ENCODE results near the gene C17orf67. TPM values are rescaled to one million over a fixed set of nuclear protein-coding genes. Genes with fewer than 3 reads are reported as not detected.
A peak's percentile ranks its signal among the peaks of the same experiment; 100 is the strongest.

Gene C17orf67
- total RNA-seq, 1 donor from 2014 or later, result 1.7 TPM

- no peak overlapping the region for H3K4me3 Mint-ChIP-seq (ENCODE audit: unreplicated experiment)
- no peaks in the 10 kb centered on the region for H3K4me1 Mint-ChIP-seq (ENCODE audit: unreplicated experiment)
- TF ChIP-seq CTCF (IDR thresholded peaks at IDR 0.05; ENCODE audit: unreplicated experiment), result no peak
- H3K9me3 Mint-ChIP-seq (ENCODE audit: unreplicated experiment), result no peaks in the 10 kb centered on the region
- peaks cover 6% of the 10 kb centered on the region for H3K36me3 Mint-ChIP-seq (ENCODE audit: low read depth, unreplicated experiment)
- no peak overlapping the region for H3K27ac Mint-ChIP-seq (ENCODE audit: unreplicated experiment)
- no peak for DNase-seq (ENCODE audit: low spot score)
- H3K27me3 Mint-ChIP-seq (ENCODE audit: unreplicated experiment), result peaks cover 2% of the 10 kb centered on the region
Observed at GRCh38 chr17:56876766-56877179, 43.1 kb upstream of the C17orf67 start.

DNA sequence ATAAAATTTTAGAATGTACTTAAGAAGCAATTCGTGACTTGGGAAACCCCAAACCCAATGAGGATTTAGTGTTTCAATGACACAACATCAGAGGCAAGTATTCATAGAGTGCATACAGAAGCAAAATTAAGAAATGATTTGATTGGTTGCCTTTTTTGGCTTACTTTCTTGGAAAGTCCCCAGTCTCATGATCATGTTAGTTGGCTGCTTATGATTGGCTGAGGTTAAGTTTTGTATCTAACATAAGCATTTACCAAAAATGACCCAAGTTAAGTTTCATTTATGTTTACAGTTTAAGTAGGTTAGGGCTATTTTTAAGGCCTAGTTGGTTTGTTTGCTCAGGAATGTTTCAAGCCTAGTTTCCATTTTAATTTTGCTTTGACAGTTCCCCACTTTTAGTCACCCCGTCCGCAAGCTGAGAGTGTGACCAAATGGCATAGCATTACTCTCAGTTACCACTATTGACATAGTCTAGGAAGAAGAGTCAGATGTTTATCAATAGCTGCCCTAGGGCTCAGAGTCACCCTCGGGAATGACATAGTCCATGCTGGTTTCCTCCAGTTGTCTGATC, 36.4 kb upstream of the C17orf67 start:
- Mint-ChIP-seq H3K9me3 (ENCODE audit: unreplicated experiment) (no peaks in the 10 kb centered on the region), H3K4me3 (ENCODE audit: unreplicated experiment) (no peak overlapping the region), H3K4me1 (ENCODE audit: unreplicated experiment) (peaks cover 8% of the 10 kb centered on the region), H3K36me3 (ENCODE audit: low read depth, unreplicated experiment) (no peaks in the 10 kb centered on the region), H3K27me3 (ENCODE audit: unreplicated experiment) (peaks cover 3% of the 10 kb centered on the region), H3K27ac (ENCODE audit: unreplicated experiment) (no peak overlapping the region)
- no peak for TF ChIP-seq CTCF (IDR thresholded peaks at IDR 0.05; ENCODE audit: unreplicated experiment)
- DNase-seq (ENCODE audit: low spot score), result no peak

DNA sequence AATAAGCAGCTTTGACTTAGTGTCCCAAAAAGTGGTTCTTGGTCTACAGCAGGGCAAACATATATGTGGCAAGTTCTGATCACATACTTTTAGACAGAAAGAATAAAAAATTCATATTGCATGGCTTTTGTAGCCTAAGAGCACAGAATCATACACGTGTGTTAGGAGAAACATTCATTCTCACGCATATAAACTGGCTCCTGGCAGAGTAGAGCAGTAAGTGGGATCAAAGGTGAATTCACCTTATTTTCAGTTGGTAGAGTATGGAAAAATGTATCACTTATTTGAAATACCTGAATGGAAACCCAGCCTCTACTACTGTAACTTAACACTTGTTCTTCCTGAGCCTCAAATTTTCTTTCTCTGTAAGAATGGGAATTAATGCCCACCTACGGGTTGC, 35.0 kb upstream of the C17orf67 start:
- peaks cover 3% of the 10 kb centered on the region for H3K27me3 Mint-ChIP-seq (ENCODE audit: unreplicated experiment)
- peak overlapping the region; percentile 85 for H3K27ac Mint-ChIP-seq (ENCODE audit: unreplicated experiment)
- no peak for TF ChIP-seq CTCF (IDR thresholded peaks at IDR 0.05; ENCODE audit: unreplicated experiment)

DNA sequence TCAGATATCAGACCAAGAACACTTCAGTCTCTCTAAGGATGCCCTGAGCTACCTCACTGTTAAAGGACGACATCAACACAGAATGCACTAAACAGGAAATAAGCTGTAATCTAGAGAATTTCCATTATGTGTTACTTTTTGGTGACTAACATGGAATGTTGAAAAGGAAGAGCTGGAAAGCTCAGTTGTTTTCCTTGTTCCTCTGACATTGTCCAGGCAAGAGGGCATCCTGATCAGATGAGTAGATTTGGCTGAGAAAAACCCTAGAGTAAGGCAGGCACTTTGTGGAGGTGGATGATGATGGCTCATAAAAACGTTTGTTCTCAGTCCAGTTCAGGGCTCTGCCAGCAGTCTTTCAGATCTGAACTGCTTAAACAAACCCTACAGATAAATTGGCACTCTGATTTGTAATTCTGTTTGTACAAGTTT, 34.2 kb upstream of the C17orf67 start:
- H3K36me3 Mint-ChIP-seq (ENCODE audit: low read depth, unreplicated experiment), result no peaks in the 10 kb centered on the region
- no peak for TF ChIP-seq CTCF (IDR thresholded peaks at IDR 0.05; ENCODE audit: unreplicated experiment)
- no peaks in the 10 kb centered on the region for H3K9me3 Mint-ChIP-seq (ENCODE audit: unreplicated experiment)
- no peak for DNase-seq (ENCODE audit: low spot score)
- H3K27me3 Mint-ChIP-seq (ENCODE audit: unreplicated experiment), result peaks cover 3% of the 10 kb centered on the region
- no peak overlapping the region for H3K4me3 Mint-ChIP-seq (ENCODE audit: unreplicated experiment)
- peak overlapping the region; percentile 85 for H3K27ac Mint-ChIP-seq (ENCODE audit: unreplicated experiment)
- H3K4me1 Mint-ChIP-seq (ENCODE audit: unreplicated experiment), result peaks cover 8% of the 10 kb centered on the region

More for the DNA sequence above, 35.0 kb upstream of the C17orf67 start:
- no peaks in the 10 kb centered on the region for H3K9me3 Mint-ChIP-seq (ENCODE audit: unreplicated experiment)
- no peak for DNase-seq (ENCODE audit: low spot score)
- no peaks in the 10 kb centered on the region for H3K36me3 Mint-ChIP-seq (ENCODE audit: low read depth, unreplicated experiment)
- no peak overlapping the region for H3K4me3 Mint-ChIP-seq (ENCODE audit: unreplicated experiment)
- peaks cover 8% of the 10 kb centered on the region for H3K4me1 Mint-ChIP-seq (ENCODE audit: unreplicated experiment)

DNA sequence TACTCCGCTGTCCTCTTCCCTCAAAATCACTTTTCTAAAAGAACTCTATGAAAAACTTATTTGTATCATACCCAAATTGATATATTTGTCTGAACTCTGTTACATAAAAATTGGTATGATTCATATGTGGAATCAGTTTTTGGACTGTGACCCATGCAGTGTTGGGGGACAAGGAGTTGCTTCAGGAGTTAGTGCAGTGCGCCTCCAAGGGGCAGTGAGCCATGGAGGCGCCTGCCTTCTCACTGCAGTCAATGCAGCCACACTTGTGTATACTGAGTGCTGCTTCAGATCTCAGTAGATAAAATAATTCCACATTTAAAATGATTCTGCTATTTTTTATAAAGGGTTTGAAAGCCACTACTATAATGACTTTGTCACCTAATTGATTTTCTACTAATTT, 32.8 kb upstream of the C17orf67 start:
- Mint-ChIP-seq H3K4me1 (ENCODE audit: unreplicated experiment) (peaks cover 8% of the 10 kb centered on the region), H3K27ac (ENCODE audit: unreplicated experiment) (no peak overlapping the region), H3K27me3 (ENCODE audit: unreplicated experiment) (peaks cover 3% of the 10 kb centered on the region), H3K4me3 (ENCODE audit: unreplicated experiment) (no peak overlapping the region), H3K9me3 (ENCODE audit: unreplicated experiment) (no peaks in the 10 kb centered on the region), H3K36me3 (ENCODE audit: low read depth, unreplicated experiment) (no peaks in the 10 kb centered on the region)
- no peak for TF ChIP-seq CTCF (IDR thresholded peaks at IDR 0.05; ENCODE audit: unreplicated experiment)
- no peak for DNase-seq (ENCODE audit: low spot score)

All from endothelial cell (in vitro differentiated cells).